Upper lobe of left lung (tissue), 6 donors: ENCODE data around the gene ABL2. TPM values are rescaled to one million over a fixed set of nuclear protein-coding genes. Genes with fewer than 3 reads are reported as not detected.

ENCODE experiments used
- ATAC-seq, 2 donors: fragments of 200-7000 bp; cut with Tn5 transposase; one replicate each; pipeline ENCODE4 v1.9.1; 2022; ENCODE audit warnings: mild to moderate bottlenecking in 2 of 2, moderate library complexity in 2 of 2; ENCODE audit not compliant: low FRiP score in 2 of 2
- DNase-seq, 2 donors: peaks; one replicate each; pipeline ENCODE4 v3.0.0-alpha.2; 2019 to 2020
- H3K27ac ChIP-seq, 4 donors: fragments of 200-600 bp; sonication (generic); one replicate each; pipeline ENCODE4 v1.5.1; 2016 to 2019
- H3K27me3 ChIP-seq, 4 donors: fragments of 200-600 bp; sonication (generic); one replicate each; pipeline ENCODE4 v1.5.1; 2017 to 2019
- H3K36me3 ChIP-seq, 4 donors: fragments of 200-600 bp; sonication (generic); one replicate each; pipeline ENCODE4 v1.5.1; 2016 to 2019
- H3K4me1 ChIP-seq, 4 donors: fragments of 200-600 bp; sonication (generic); one replicate each; pipeline ENCODE4 v1.5.1; 2018 to 2019
- H3K4me3 ChIP-seq, 4 donors: fragments of 200-600 bp; sonication (generic); one replicate each; pipeline ENCODE4 v1.5.1; 2017 to 2019; ENCODE audit warnings: mild to moderate bottlenecking in 2 of 4, moderate library complexity in 1 of 4
- H3K9me3 ChIP-seq, 4 donors: fragments of 200-600 bp; sonication (generic); one replicate each; pipeline ENCODE4 v1.5.1; 2018 to 2019
- CTCF ChIP-seq, 6 experiments: fragments of 450-650 bp in 4 of 6; fragments of 200-600 bp in 2 of 6; sonication (generic) in 2 of 6; IDR thresholded peaks; one replicate each; pipeline ENCODE4 v1.5.1; 2016 to 2019; ENCODE audit warnings: antibody characterized with exemption in 6 of 6
- EP300 ChIP-seq, 4 donors: sonication (generic); formaldehyde crosslinking; IDR thresholded peaks; one replicate each; pipeline ENCODE4 v1.5.1; 2017; ENCODE audit warnings: antibody characterized with exemption in 4 of 4, control low read depth in 2 of 4
- POLR2A ChIP-seq, 4 donors: fragments of 450-650 bp; IDR thresholded peaks; one replicate each; pipeline ENCODE4 v1.5.1; 2016 to 2017; ENCODE audit warnings: antibody characterized with exemption in 4 of 4, mild to moderate bottlenecking in 2 of 4
- POLR2AphosphoS5 ChIP-seq, 2 donors: sonication (generic); formaldehyde crosslinking; IDR thresholded peaks; one replicate each; pipeline ENCODE4 v1.5.1; 2017; ENCODE audit warnings: antibody characterized with exemption in 2 of 2
- WGBS, 2 donors: methylation state at CpG; one replicate each; pipeline ENCODE4 v1.1.5; 2017 to 2018; 5-methylcytosine and 5-hydroxymethylcytosine counted together
- total RNA-seq, 6 donors: library from RNA; depleted of rRNA in 4 of 6; stranded (reverse); fragments of >200 nt in 4 of 6; gene quantifications; one replicate each; pipeline versions ENCODE4 v1.1.0 to v1.2.1, GENCODE V29; 2016 to 2021
- donor health status: DM: no; HTN: no; CAD: no; lungs with moderate emphysema.
- donor health status: DM: no; HTN: yes; CAD: no; lungs with severe emphysema.

Gene ABL2
- total RNA-seq, 6 donors from 2014 or later: 17.2 to 31.3 (median 22.9) TPM

- H3K27ac ChIP-seq: no peak overlapping the region
- H3K4me3 ChIP-seq: no peak overlapping the region
- DNase-seq: no peak
- no peaks in the 10 kb centered on the region for H3K36me3 ChIP-seq
- WGBS, 2 donors: 92 to 96% methylated on average over 4 of the region's 4 CpGs
- TF ChIP-seq POLR2A (IDR thresholded peaks at IDR 0.05): no peak
- TF ChIP-seq EP300 (IDR thresholded peaks at IDR 0.05): no peak
- TF ChIP-seq CTCF (IDR thresholded peaks at IDR 0.05): no peak
- no peak for TF ChIP-seq POLR2AphosphoS5 (IDR thresholded peaks at IDR 0.05)
- H3K4me1 ChIP-seq: no peaks in the 10 kb centered on the region
- no peaks in the 10 kb centered on the region for H3K27me3 ChIP-seq
- H3K9me3 ChIP-seq: no peaks in the 10 kb centered on the region
- ATAC-seq: no peak
Measured at GRCh38 chr1:179154437-179154836, 75.0 kb downstream of the ABL2 start.

GRCh38 chr1:179153217-179153616 lies 76.3 kb downstream of the ABL2 start:
- no peak overlapping the region for H3K4me3 ChIP-seq
- no peaks in the 10 kb centered on the region for H3K36me3 ChIP-seq
- H3K27ac ChIP-seq: no peak overlapping the region
- DNase-seq: no peak
- ATAC-seq: peak in 1 of 2 donors; percentile 84
- no peaks in the 10 kb centered on the region for H3K27me3 ChIP-seq
- WGBS, 2 donors: 75 to 80% methylated on average over 6 of the region's 6 CpGs
- H3K4me1 ChIP-seq: no peaks in the 10 kb centered on the region
- no peaks in the 10 kb centered on the region for H3K9me3 ChIP-seq
- TF ChIP-seq POLR2AphosphoS5 (IDR thresholded peaks at IDR 0.05) (no peak), CTCF (IDR thresholded peaks at IDR 0.05) (no peak), EP300 (IDR thresholded peaks at IDR 0.05) (no peak), POLR2A (IDR thresholded peaks at IDR 0.05) (no peak)

- WGBS, 2 donors: 70 to 84% methylated on average over 2 of the region's 2 CpGs
- no peak for DNase-seq
- ATAC-seq: no peak
- H3K4me3 ChIP-seq: no peak overlapping the region
- H3K4me1 ChIP-seq: no peaks in the 10 kb centered on the region
- no peak overlapping the region for H3K27ac ChIP-seq
- H3K27me3 ChIP-seq: no peaks in the 10 kb centered on the region
- H3K9me3 ChIP-seq: no peaks in the 10 kb centered on the region
- no peaks in the 10 kb centered on the region for H3K36me3 ChIP-seq
- no peak for TF ChIP-seq POLR2A (IDR thresholded peaks at IDR 0.05)
- no peak for TF ChIP-seq POLR2AphosphoS5 (IDR thresholded peaks at IDR 0.05)
- no peak for TF ChIP-seq CTCF (IDR thresholded peaks at IDR 0.05)
- no peak for TF ChIP-seq EP300 (IDR thresholded peaks at IDR 0.05)
Measured at GRCh38 chr1:179151908-179152682, 77.4 kb downstream of the ABL2 start.

GRCh38 chr1:179146911-179147310 lies 82.6 kb downstream of the ABL2 start:
- DNase-seq (no peak), ATAC-seq (no peak)
- H3K4me3 ChIP-seq: no peak overlapping the region
- TF ChIP-seq POLR2AphosphoS5 (IDR thresholded peaks at IDR 0.05): no peak
- TF ChIP-seq CTCF (IDR thresholded peaks at IDR 0.05): no peak
- no peak for TF ChIP-seq POLR2A (IDR thresholded peaks at IDR 0.05)
- no peak for TF ChIP-seq EP300 (IDR thresholded peaks at IDR 0.05)
- peaks cover 0 to 10% (median 7%) of the 10 kb centered on the region in 4 donors for H3K4me1 ChIP-seq
- H3K36me3 ChIP-seq: no peaks in the 10 kb centered on the region
- no peaks in the 10 kb centered on the region for H3K9me3 ChIP-seq
- 95 to 100% methylated on average over 1 of the region's 1 CpG for WGBS, 2 donors
- no peak overlapping the region for H3K27ac ChIP-seq
- H3K27me3 ChIP-seq: no peaks in the 10 kb centered on the region

- no peak for TF ChIP-seq EP300 (IDR thresholded peaks at IDR 0.05)
- Histone ChIP-seq H3K4me3 (no peak overlapping the region), H3K27ac (no peak overlapping the region), H3K4me1 (peaks cover 0 to 11% (median 7%) of the 10 kb centered on the region in 4 donors), H3K9me3 (no peaks in the 10 kb centered on the region), H3K36me3 (no peaks in the 10 kb centered on the region), H3K27me3 (no peaks in the 10 kb centered on the region)
- 85 to 91% methylated on average over 5 of the region's 5 CpGs for WGBS, 2 donors
- DNase-seq (no peak), ATAC-seq (no peak)
Measured at GRCh38 chr1:179146476-179146875, 83.0 kb downstream of the ABL2 start.
